Parathyroid adenoma (tissue), 2 donors: ENCODE data around the gene MTIF3.

Source experiments
- H2AFZ ChIP-seq: fragments of 300-600 bp; sonication (generic); one replicate; pipeline ENCODE4 v1.7.0; 2017; ENCODE audit warnings: antibody characterized with exemption, mild to moderate bottlenecking
- H3K27ac ChIP-seq: fragments of 300-600 bp; sonication (generic); one replicate; pipeline ENCODE4 v1.7.0; 2017
- H3K27me3 ChIP-seq: fragments of 300-600 bp; sonication (generic); one replicate; pipeline ENCODE4 v1.7.0; 2017; ENCODE audit warnings: low read length; ENCODE audit not compliant: control insufficient read depth, insufficient read depth
- H3K36me3 ChIP-seq: fragments of 300-600 bp; sonication (generic); one replicate; pipeline ENCODE4 v1.7.0; 2017; ENCODE audit warnings: low read length; ENCODE audit not compliant: control insufficient read depth, insufficient read depth
- H3K4me1 ChIP-seq: fragments of 300-600 bp; sonication (generic); one replicate; pipeline ENCODE4 v1.7.0; 2017; ENCODE audit warnings: control low read depth
- H3K4me2 ChIP-seq: fragments of 300-600 bp; sonication (generic); one replicate; pipeline ENCODE4 v1.7.0; 2017; ENCODE audit warnings: low read length
- H3K4me3 ChIP-seq: fragments of 300-600 bp; sonication (generic); one replicate; pipeline ENCODE4 v1.7.0; 2017; ENCODE audit warnings: low read depth, low read length
- H3K79me2 ChIP-seq: fragments of 300-600 bp; sonication (generic); one replicate; pipeline ENCODE4 v1.7.0; 2017; ENCODE audit warnings: control low read depth
- H3K9ac ChIP-seq: fragments of 300-600 bp; sonication (generic); one replicate; pipeline ENCODE4 v1.7.0; 2017; ENCODE audit warnings: mild to moderate bottlenecking
- H3K9me3 ChIP-seq: fragments of 300-600 bp; sonication (generic); one replicate; pipeline ENCODE4 v1.7.0; 2017; ENCODE audit warnings: low read length; ENCODE audit not compliant: control insufficient read depth
- TF ChIP-seq, protein P1 (sequence below): fragments of 300-600 bp; sonication (generic); IDR thresholded peaks from one replicate; pipeline ENCODE4 v1.7.0; 2017; ENCODE audit warnings: antibody characterized with exemption, mild to moderate bottlenecking
- donor health status: primary hyperparathyroidism.

Gene MTIF3

DNA sequence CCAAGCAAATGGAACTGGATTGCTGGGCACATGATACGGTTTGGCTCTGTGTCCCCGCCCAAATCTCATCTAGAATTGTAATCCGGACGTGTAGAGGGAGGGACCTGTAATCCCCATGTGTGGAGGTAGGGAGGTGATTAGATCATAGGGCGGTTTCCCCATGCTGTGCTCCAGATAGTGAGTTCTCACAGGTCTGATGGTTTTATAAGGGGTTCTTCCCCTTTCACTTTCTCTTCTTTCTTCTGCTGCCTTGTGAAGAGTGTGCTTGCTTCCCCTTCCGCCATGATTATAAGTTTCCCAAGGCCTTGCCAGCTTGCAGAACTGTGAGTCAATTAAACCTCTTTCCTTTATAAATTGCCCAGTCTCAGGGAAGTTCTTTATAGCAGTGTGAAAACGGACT, 32.6 kb upstream of the MTIF3 start:
- Histone ChIP-seq H3K36me3 (no peaks in the 10 kb centered on the region), H3K4me2 (no peak overlapping the region), H3K27ac (no peak overlapping the region), H3K79me2 (no peaks in the 10 kb centered on the region), H2AFZ (no peak overlapping the region), H3K9me3 (no peaks in the 10 kb centered on the region), H3K27me3 (no peaks in the 10 kb centered on the region), H3K4me3 (no peak overlapping the region), H3K9ac (no peak overlapping the region), H3K4me1 (no peaks in the 10 kb centered on the region)
- TF ChIP-seq, protein P1, sequence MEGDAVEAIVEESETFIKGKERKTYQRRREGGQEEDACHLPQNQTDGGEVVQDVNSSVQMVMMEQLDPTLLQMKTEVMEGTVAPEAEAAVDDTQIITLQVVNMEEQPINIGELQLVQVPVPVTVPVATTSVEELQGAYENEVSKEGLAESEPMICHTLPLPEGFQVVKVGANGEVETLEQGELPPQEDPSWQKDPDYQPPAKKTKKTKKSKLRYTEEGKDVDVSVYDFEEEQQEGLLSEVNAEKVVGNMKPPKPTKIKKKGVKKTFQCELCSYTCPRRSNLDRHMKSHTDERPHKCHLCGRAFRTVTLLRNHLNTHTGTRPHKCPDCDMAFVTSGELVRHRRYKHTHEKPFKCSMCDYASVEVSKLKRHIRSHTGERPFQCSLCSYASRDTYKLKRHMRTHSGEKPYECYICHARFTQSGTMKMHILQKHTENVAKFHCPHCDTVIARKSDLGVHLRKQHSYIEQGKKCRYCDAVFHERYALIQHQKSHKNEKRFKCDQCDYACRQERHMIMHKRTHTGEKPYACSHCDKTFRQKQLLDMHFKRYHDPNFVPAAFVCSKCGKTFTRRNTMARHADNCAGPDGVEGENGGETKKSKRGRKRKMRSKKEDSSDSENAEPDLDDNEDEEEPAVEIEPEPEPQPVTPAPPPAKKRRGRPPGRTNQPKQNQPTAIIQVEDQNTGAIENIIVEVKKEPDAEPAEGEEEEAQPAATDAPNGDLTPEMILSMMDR = no peak

DNA sequence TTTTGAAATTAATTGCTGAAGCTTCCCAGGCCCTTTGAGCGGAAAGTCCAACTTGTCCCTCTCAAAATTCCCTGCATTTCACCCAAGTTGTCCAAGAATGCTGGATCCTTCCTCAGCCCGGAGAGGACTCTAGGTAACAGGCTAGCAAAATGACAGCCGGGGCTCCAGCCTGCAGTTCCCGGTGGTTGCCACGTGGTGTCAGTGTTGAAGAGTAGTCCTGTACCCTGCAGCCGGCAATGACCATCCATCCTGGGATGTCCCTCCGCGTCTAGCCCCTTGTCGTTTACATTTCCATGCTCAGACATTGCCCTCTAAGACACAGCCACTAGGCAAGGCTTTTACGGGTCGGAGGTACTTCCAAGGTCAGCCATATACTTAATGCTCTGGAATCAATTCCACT, 31.4 kb upstream of the MTIF3 start:
- no peak overlapping the region for H3K4me3 ChIP-seq
- no peak overlapping the region for H3K4me2 ChIP-seq
- no peaks in the 10 kb centered on the region for H3K9me3 ChIP-seq
- H3K27me3 ChIP-seq = no peaks in the 10 kb centered on the region
- H3K4me1 ChIP-seq = no peaks in the 10 kb centered on the region
- H3K79me2 ChIP-seq = no peaks in the 10 kb centered on the region
- H2AFZ ChIP-seq = no peak overlapping the region
- H3K27ac ChIP-seq = no peak overlapping the region
- H3K36me3 ChIP-seq = no peaks in the 10 kb centered on the region
- TF ChIP-seq, protein P1 = no peak
- H3K9ac ChIP-seq = no peak overlapping the region

DNA sequence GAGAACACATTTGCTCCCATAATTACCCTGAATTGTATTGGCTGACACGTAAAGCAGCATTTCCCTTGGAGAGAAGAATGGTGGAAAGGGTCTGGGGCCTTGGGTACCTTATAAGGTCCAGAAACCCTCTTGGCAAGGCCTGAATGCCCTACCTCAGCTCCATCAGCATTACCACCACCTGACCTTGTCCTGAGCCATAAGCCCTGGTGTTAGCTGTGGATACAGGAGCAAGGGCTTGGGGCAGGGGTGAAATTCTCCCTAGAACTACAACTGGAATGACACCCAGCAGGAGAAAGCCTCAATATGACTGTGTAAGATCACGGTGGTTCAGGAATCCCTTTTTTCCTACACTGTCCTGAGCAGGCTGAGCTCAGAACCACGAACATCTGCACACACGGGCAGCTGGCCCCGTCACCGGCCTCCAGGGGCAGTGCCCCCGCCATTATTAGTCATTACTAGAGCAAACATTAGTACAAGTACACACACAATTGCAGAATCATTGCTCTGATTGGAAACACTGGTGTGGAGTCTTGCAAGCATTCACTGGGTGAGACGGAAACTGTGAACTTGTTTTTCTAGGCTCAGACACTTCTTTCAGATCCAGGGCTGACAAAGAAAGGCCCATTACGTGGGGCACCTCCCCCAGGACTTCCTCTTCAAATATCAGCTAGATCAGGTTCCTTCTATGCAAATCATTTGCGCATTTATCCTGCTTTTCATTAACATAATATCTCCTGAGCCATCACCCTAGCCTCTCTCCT, 26.8 kb upstream of the MTIF3 start:
- no peak overlapping the region for H3K27ac ChIP-seq
- no peaks in the 10 kb centered on the region for H3K4me1 ChIP-seq
- no peak overlapping the region for H2AFZ ChIP-seq
- TF ChIP-seq, protein P1 = no peak
- no peak overlapping the region for H3K9ac ChIP-seq
- H3K4me2 ChIP-seq = no peak overlapping the region
- no peaks in the 10 kb centered on the region for H3K36me3 ChIP-seq
- no peaks in the 10 kb centered on the region for H3K9me3 ChIP-seq
- H3K79me2 ChIP-seq = no peaks in the 10 kb centered on the region
- no peaks in the 10 kb centered on the region for H3K27me3 ChIP-seq
- H3K4me3 ChIP-seq = no peak overlapping the region

DNA sequence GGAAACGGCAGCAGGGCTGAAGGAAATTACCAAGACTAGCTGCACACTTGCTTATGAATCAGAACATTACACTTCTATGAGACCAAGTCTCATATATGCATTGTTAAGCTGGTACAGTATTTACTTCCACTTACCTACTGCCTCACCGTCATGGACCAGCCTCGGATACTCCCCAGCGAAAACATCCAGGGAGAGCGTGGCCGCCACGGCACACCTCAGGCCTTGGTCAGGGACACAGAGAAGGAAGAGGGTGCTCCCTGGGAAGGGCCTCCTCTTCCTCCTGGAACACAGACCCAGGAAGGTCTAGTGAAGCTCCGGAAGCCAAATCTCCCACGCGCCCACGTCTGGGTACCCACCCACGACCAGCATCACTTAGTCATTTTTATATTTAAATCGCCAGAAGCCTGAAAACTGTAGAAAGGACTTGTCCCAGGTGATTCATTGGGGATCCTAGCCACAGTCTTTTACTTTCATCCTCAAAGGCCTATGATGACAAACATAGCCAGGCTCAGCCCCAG, 24.4 kb upstream of the MTIF3 start:
- Histone ChIP-seq H3K4me1 (no peaks in the 10 kb centered on the region), H3K79me2 (no peaks in the 10 kb centered on the region), H2AFZ (no peak overlapping the region), H3K27me3 (no peaks in the 10 kb centered on the region), H3K36me3 (no peaks in the 10 kb centered on the region), H3K4me3 (no peak overlapping the region), H3K4me2 (no peak overlapping the region), H3K27ac (no peak overlapping the region), H3K9ac (no peak overlapping the region), H3K9me3 (no peaks in the 10 kb centered on the region)
- TF ChIP-seq, protein P1 = no peak

DNA sequence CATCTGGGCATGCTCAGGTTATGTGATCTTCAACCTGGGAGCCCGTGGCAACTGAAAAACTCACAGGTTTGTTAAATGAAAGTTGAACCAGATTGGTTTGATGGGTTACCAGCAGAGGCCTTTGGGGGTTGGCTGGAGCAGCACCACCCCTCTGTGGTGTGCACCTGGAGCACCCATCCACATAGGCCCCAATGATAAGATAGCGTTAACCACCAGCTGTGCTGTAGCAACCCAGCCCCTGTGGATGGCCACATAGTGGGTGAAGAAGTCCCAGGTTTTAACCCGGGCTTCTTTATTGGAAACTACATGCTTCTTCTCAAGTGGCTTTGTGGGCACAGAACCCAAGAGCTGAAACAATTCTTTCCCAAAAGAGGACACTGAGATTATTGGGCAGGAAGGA, 22.6 kb upstream of the MTIF3 start:
- no peaks in the 10 kb centered on the region for H3K79me2 ChIP-seq
- no peak overlapping the region for H3K4me3 ChIP-seq
- TF ChIP-seq, protein P1 = no peak
- no peak overlapping the region for H3K27ac ChIP-seq
- no peaks in the 10 kb centered on the region for H3K36me3 ChIP-seq
- no peaks in the 10 kb centered on the region for H3K4me1 ChIP-seq
- no peak overlapping the region for H3K9ac ChIP-seq
- H3K27me3 ChIP-seq = no peaks in the 10 kb centered on the region
- H2AFZ ChIP-seq = no peak overlapping the region
- no peaks in the 10 kb centered on the region for H3K9me3 ChIP-seq
- no peak overlapping the region for H3K4me2 ChIP-seq
